HS-5 (cell line): ENCODE measurements around the gene SFN.
"Not testable (repeated sequence)": the region's sequence is repeated elsewhere in the genome, so short reads cannot be mapped to it uniquely, and the experiment has no call there.

ENCODE experiments used
- DNase-seq: peaks from one replicate; pipeline ENCODE4 v3.0.0-alpha.2; 2012; ENCODE audit warnings: low read depth

The SFN gene

GRCh38 chr1:26839339-26839722, 23.6 kb upstream of the SFN start:
- DNase-seq = no peak

GRCh38 chr1:26839779-26840178, 23.2 kb upstream of the SFN start:
- DNase-seq = no peak

- DNase-seq = no peak
Measured at GRCh38 chr1:26844424-26845196, 18.3 kb upstream of the SFN start.

- not testable (repeated sequence) for DNase-seq
Measured at GRCh38 chr1:26847826-26848225, 15.1 kb upstream of the SFN start.

GRCh38 chr1:26848499-26848898, 14.4 kb upstream of the SFN start:
- DNase-seq = no peak

GRCh38 chr1:26848941-26849774, 13.8 kb upstream of the SFN start:
- DNase-seq = peak; percentile 78

GRCh38 chr1:26851106-26851684, 11.8 kb upstream of the SFN start:
- DNase-seq = no peak

- DNase-seq = no peak
Measured at GRCh38 chr1:26852701-26853100, 10.2 kb upstream of the SFN start.

GRCh38 chr1:26853156-26853555, 9.8 kb upstream of the SFN start:
- peak; percentile 59 for DNase-seq

- DNase-seq = no peak
Measured at GRCh38 chr1:26853600-26853999, 9.3 kb upstream of the SFN start.

- DNase-seq = no peak
Measured at GRCh38 chr1:26854906-26855305, 8.0 kb upstream of the SFN start.

GRCh38 chr1:26855636-26856035, 7.3 kb upstream of the SFN start:
- no peak for DNase-seq

GRCh38 chr1:26856181-26856580, 6.8 kb upstream of the SFN start:
- no peak for DNase-seq

- no peak for DNase-seq
Measured at GRCh38 chr1:26856604-26857469, 6.1 kb upstream of the SFN start.

GRCh38 chr1:26857473-26858060, 5.4 kb upstream of the SFN start:
- no peak for DNase-seq

- no peak for DNase-seq
Measured at GRCh38 chr1:26858160-26858559, 4.8 kb upstream of the SFN start.

- DNase-seq = no peak
Measured at GRCh38 chr1:26858891-26859640, 3.9 kb upstream of the SFN start.

GRCh38 chr1:26861286-26861701, 1.7 kb upstream of the SFN start:
- DNase-seq = no peak

GRCh38 chr1:26861889-26862378, 1.0 kb upstream of the SFN start:
- no peak for DNase-seq

GRCh38 chr1:26863685-26864077, 732 bp downstream of the SFN start:
- no peak for DNase-seq
